RWPE1 (cell line): ENCODE results near the gene VPS13D.

Experiments used
- CTCF ChIA-PET: fragments of 350-600 bp; sonication (Branson Sonifier 250); formaldehyde crosslinking; extraction: SDS; loops from one replicate; lab custom pipeline; 2021; lab: Yijun Ruan, JAX
- POLR2A ChIA-PET: fragments of 400-600 bp; formaldehyde crosslinking; extraction: SDS; loops from one replicate; lab custom pipeline; 2020; ENCODE audit warnings: antibody characterized with exemption; ENCODE audit not compliant: low non-redundant PET; lab: Yijun Ruan, JAX
- DNase-seq: peaks from one replicate; pipeline ENCODE4 v3.0.0; 2012; ENCODE audit warnings: low spot score
- H3K27ac ChIP-seq: fragments of 450-650 bp; 2 replicates; pipeline ENCODE4 v1.5.1; 2017
- TF ChIP-seq, protein P1 (sequence below): fragments of 450-650 bp; conservative IDR thresholded peaks from 2 replicates; pipeline ENCODE4 v1.5.1; 2017; ENCODE audit warnings: low read depth, mild to moderate bottlenecking

Gene VPS13D

DNA sequence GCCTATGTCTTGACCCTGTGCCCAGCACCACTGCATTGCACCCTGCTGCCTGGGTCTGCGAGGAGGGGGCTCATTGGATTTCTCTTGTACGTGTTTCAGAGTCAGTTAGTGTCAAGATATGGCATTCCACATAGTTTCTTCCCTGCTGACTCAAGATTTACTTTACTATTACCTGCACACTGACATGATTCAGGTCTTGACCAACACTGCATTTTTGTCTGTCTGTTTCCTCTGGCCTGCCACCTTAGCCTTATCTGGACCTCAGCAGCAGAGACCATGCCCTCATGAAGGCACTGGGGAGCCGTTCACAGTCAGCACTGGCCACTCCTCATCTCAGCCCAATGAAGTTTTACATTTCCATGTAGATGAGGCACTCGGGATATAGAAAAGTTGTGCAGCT, 232.8 kb downstream of the VPS13D start:
- TF ChIP-seq, protein P1, sequence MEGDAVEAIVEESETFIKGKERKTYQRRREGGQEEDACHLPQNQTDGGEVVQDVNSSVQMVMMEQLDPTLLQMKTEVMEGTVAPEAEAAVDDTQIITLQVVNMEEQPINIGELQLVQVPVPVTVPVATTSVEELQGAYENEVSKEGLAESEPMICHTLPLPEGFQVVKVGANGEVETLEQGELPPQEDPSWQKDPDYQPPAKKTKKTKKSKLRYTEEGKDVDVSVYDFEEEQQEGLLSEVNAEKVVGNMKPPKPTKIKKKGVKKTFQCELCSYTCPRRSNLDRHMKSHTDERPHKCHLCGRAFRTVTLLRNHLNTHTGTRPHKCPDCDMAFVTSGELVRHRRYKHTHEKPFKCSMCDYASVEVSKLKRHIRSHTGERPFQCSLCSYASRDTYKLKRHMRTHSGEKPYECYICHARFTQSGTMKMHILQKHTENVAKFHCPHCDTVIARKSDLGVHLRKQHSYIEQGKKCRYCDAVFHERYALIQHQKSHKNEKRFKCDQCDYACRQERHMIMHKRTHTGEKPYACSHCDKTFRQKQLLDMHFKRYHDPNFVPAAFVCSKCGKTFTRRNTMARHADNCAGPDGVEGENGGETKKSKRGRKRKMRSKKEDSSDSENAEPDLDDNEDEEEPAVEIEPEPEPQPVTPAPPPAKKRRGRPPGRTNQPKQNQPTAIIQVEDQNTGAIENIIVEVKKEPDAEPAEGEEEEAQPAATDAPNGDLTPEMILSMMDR, result no peak
- CTCF ChIA-PET, result no interaction called here
- no peak for DNase-seq
- no peak overlapping the region for H3K27ac ChIP-seq
- POLR2A ChIA-PET, result no interaction called here

DNA sequence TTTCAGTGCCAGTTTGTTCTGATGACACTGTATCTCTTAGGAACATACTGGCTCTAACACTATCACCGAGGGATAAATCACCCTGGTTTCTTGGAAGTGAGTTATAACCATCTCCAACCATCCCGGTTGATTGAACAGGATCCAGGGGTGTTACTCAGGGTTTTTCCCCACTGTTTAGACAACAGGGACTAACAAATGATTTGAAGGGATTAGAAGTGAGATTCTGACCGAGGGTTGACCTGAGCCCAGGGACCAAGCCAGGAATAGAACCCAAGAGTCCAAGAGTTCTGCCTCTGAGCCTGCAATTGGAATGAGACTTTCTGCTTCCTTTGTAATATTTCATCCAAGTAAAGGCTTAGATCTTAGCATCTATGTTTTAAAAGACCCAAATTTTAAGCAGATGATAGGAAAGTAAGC, 234.2 kb downstream of the VPS13D start:
- no peak overlapping the region for H3K27ac ChIP-seq
- TF ChIP-seq, protein P1, result no peak
- no peak for DNase-seq
- POLR2A ChIA-PET, result no interaction called here
- CTCF ChIA-PET, result no interaction called here

DNA sequence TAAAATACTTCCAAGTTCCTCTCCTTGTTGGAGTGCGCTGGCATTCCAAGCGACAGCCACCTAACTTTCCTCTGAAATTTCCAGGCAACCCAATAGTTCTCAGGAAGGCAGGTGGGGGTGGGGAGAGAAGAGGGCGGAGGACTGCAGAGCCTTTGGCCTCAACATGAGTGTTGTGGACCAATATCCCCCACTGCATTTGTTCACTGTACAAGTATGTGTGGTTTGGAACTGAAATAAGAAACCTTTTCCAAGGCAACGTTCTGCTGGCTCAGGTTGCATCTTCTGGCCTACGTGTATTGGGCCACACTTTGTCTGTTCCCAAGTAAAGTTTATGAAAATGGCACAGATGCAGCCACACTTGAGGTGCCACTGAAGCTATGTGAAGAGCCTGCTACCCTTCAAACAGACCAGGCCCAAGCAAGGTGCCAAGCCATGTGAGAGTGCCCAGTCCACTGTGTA, 234.8 kb downstream of the VPS13D start:
- DNase-seq, result no peak
- ChIA-PET CTCF (interaction anchor here (0.7 kb wide), 1 partner anchor 151 kb away, joined by 3 read pairs; no protein-coding TSS in a partner anchor), POLR2A (no interaction called here)
- no peak overlapping the region for H3K27ac ChIP-seq
- TF ChIP-seq, protein P1, result no peak

DNA sequence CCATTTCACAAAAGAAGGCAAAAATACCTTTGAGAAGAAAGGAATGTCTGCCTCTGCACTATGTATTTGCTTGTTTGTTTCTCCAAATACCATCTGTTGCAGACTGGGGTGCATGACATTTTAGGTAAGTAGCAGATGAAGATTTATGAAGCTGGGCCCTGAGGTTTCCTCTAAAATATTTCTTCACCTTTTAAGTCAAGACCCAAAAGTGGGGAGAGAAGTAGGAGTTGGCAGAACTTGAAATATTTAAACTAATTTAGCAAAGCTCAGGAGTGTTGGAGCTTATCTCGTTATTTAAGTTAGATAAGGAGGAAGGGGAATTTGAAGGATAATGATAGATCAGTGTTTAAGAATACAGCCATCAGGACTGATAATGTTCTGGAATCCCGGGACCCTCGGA, 235.3 kb downstream of the VPS13D start:
- CTCF ChIA-PET, result interaction anchor here (0.7 kb wide), 1 partner anchor 151 kb away, joined by 3 read pairs; no protein-coding TSS in a partner anchor

DNA sequence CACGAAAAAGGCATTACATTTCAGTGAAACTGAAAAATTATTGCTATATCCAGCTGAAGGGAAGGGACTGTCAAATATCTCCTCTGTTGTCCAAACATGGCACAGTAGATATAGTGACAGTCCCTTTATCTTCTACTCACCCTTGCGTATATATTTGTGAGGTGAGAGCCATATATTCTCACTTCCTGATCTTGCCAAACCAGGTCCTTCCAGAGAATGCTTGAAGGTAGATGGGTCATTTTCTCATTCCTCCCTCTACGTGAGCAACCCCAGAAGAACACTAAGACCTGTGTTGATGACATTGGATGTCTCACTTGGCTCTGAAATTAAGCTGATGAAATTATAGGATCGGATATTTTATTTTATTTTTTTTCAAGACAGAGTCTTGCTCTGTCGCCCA, 237.0 kb downstream of the VPS13D start:
- TF ChIP-seq, protein P1, result no peak
- CTCF ChIA-PET, result no interaction called here
- POLR2A ChIA-PET, result no interaction called here
- DNase-seq, result no peak
- H3K27ac ChIP-seq, result no peak overlapping the region

More for the DNA sequence above, 235.3 kb downstream of the VPS13D start:
- H3K27ac ChIP-seq, result no peak overlapping the region
- POLR2A ChIA-PET, result no interaction called here
- no peak for DNase-seq
- TF ChIP-seq, protein P1, result no peak

DNA sequence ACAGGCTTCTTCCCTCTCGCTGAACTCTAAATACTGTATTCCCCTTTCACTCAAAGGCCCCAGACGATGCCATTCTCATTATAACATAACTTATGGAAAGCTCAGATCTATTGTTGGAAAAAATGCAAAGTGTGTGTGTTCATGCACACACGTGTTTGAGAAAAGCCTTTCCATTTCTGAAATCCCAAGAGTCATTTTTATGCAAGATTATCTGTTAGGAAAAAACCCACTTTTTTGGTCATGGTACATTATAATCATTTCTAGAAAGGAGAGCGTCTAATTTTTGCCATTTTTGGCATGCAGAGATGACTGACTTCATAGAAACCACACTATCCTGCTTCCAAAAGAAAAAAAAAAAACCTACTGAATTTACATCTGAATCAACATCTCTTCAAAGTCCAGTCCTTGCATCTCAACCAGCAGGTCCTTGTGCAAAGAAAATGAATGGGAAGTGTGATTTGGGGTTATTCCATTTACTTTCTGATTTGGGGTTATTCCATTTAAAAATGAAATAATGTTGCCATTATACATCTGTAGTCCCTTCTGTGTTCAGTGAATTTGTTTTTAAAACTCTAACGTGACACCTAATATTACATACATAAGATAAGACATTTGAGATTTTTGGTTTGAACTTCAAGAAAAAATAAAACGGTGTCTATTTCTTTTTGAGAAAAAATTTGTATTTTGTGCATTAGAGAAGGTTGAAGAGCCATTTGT, 237.9 kb downstream of the VPS13D start:
- ChIA-PET CTCF (no interaction called here), POLR2A (no interaction called here)
- no peak for DNase-seq
- TF ChIP-seq, protein P1, result no peak
- no peak overlapping the region for H3K27ac ChIP-seq
